A549 treated with CORT108297 at 1 μM for 4 hours (cell line): ENCODE measurements around the gene MDM4. TPM values are rescaled to one million over a fixed set of nuclear protein-coding genes. Genes with fewer than 3 reads are reported as not detected.

Source experiments
- total RNA-seq: library from RNA; stranded (reverse); fragments of 200-300 nt; extraction: Qiagen RNA extraction; gene quantifications from 5 replicates; pipeline ENCODE4 v1.2.3, GENCODE V29; 2022

MDM4 gene, protein sequence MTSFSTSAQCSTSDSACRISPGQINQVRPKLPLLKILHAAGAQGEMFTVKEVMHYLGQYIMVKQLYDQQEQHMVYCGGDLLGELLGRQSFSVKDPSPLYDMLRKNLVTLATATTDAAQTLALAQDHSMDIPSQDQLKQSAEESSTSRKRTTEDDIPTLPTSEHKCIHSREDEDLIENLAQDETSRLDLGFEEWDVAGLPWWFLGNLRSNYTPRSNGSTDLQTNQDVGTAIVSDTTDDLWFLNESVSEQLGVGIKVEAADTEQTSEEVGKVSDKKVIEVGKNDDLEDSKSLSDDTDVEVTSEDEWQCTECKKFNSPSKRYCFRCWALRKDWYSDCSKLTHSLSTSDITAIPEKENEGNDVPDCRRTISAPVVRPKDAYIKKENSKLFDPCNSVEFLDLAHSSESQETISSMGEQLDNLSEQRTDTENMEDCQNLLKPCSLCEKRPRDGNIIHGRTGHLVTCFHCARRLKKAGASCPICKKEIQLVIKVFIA
- 3.7 to 5.1 TPM (median 4.5 TPM) in 5 replicates for total RNA-seq

GRCh38 chr1:204516180-204516879 lies at the start of gene MDM4:
MDM4 (plus strand) TSS chr1:204516406; CDS start chr1:204525519, 9,113 bp downstream.

GRCh38 chr1:204494281-204495077 lies 21.7 kb upstream of the MDM4 start, which contains the start of gene PIK3C2B:
PIK3C2B (minus strand) TSS chr1:204494805; CDS start chr1:204469802, 25,003 bp downstream.

Other genes starting within 250 kb of the MDM4 start
- gene PLEKHA6, start 156.5 kb upstream of the MDM4 start, total RNA-seq: 20.6 to 31.2 TPM (median 27.2 TPM) in 5 replicates
- gene PPP1R15B, start 104.6 kb upstream of the MDM4 start, total RNA-seq: 21.7 to 28.7 TPM (median 24.0 TPM) in 5 replicates
- gene PIK3C2B, start 21.6 kb upstream of the MDM4 start, total RNA-seq: 5.8 to 8.6 TPM (median 7.1 TPM) in 5 replicates
- 14.3 to 20.0 TPM (median 16.5 TPM) in 5 replicates for gene LRRN2, start 169.3 kb downstream of the MDM4 start, total RNA-seq